Measurements from ENCODE around the gene MYMK. TPM values are rescaled to one million over a fixed set of nuclear protein-coding genes. Genes with fewer than 3 reads are reported as not detected.

Gene MYMK
- polyA plus RNA-seq, 2 donors, result not detected

GRCh38 chr9:133521122-133522072 lies 3.4 kb downstream of the MYMK start:
- Histone ChIP-seq H3K27ac (ENCODE audit: low read depth in 2 of 2, low read length in 1 of 2) (no peak overlapping the region), H3K36me3 (ENCODE audit: control insufficient read depth in 2 of 2, insufficient read depth in 2 of 2, low read length in 1 of 2) (no peaks in the 10 kb centered on the region), H3K27me3 (ENCODE audit: control insufficient read depth in 1 of 2, insufficient read depth in 2 of 2, low read length in 2 of 2) (no peaks in the 10 kb centered on the region), H3K9me3 (ENCODE audit: control insufficient read depth in 2 of 2, insufficient read depth in 1 of 2, low read depth in 1 of 2, low read length in 1 of 2) (no peaks in the 10 kb centered on the region), H3K4me1 (ENCODE audit: control insufficient read depth in 2 of 2, insufficient read depth in 2 of 2, low read length in 1 of 2) (peaks cover 0 to 3% of the 10 kb centered on the region in 2 donors), H3K4me3 (ENCODE audit: low read depth in 1 of 2, low read length in 2 of 2) (no peak overlapping the region)
- 82 to 91% methylated on average over 21 of the region's 21 CpGs for WGBS, 2 donors

GRCh38 chr9:133520121-133520835 lies 4.5 kb downstream of the MYMK start:
- Histone ChIP-seq H3K27me3 (ENCODE audit: control insufficient read depth in 1 of 2, insufficient read depth in 2 of 2, low read length in 2 of 2) (no peaks in the 10 kb centered on the region), H3K4me1 (ENCODE audit: control insufficient read depth in 2 of 2, insufficient read depth in 2 of 2, low read length in 1 of 2) (peaks cover 0 to 3% of the 10 kb centered on the region in 2 donors), H3K36me3 (ENCODE audit: control insufficient read depth in 2 of 2, insufficient read depth in 2 of 2, low read length in 1 of 2) (no peaks in the 10 kb centered on the region), H3K9me3 (ENCODE audit: control insufficient read depth in 2 of 2, insufficient read depth in 1 of 2, low read depth in 1 of 2, low read length in 1 of 2) (no peaks in the 10 kb centered on the region), H3K4me3 (ENCODE audit: low read depth in 1 of 2, low read length in 2 of 2) (no peak overlapping the region), H3K27ac (ENCODE audit: low read depth in 2 of 2, low read length in 1 of 2) (no peak overlapping the region)
- 74 to 81% methylated on average over 24 of the region's 24 CpGs for WGBS, 2 donors

- no peaks in the 10 kb centered on the region for H3K27me3 ChIP-seq (ENCODE audit: control insufficient read depth in 1 of 2, insufficient read depth in 2 of 2, low read length in 2 of 2)
- no peaks in the 10 kb centered on the region for H3K36me3 ChIP-seq (ENCODE audit: control insufficient read depth in 2 of 2, insufficient read depth in 2 of 2, low read length in 1 of 2)
- H3K4me1 ChIP-seq (ENCODE audit: control insufficient read depth in 2 of 2, insufficient read depth in 2 of 2, low read length in 1 of 2), result peaks cover 0 to 3% of the 10 kb centered on the region in 2 donors
- H3K4me3 ChIP-seq (ENCODE audit: low read depth in 1 of 2, low read length in 2 of 2), result no peak overlapping the region
- H3K27ac ChIP-seq (ENCODE audit: low read depth in 2 of 2, low read length in 1 of 2), result no peak overlapping the region
- WGBS, 2 donors, result 43 to 57% methylated on average over 7 of the region's 7 CpGs
- no peaks in the 10 kb centered on the region for H3K9me3 ChIP-seq (ENCODE audit: control insufficient read depth in 2 of 2, insufficient read depth in 1 of 2, low read depth in 1 of 2, low read length in 1 of 2)
Observed at GRCh38 chr9:133519693-133520092, 5.1 kb downstream of the MYMK start.

- Histone ChIP-seq H3K9me3 (ENCODE audit: control insufficient read depth in 2 of 2, insufficient read depth in 1 of 2, low read depth in 1 of 2, low read length in 1 of 2) (no peaks in the 10 kb centered on the region), H3K36me3 (ENCODE audit: control insufficient read depth in 2 of 2, insufficient read depth in 2 of 2, low read length in 1 of 2) (no peaks in the 10 kb centered on the region), H3K27ac (ENCODE audit: low read depth in 2 of 2, low read length in 1 of 2) (no peak overlapping the region), H3K4me1 (ENCODE audit: control insufficient read depth in 2 of 2, insufficient read depth in 2 of 2, low read length in 1 of 2) (peaks cover 0 to 5% of the 10 kb centered on the region in 2 donors), H3K27me3 (ENCODE audit: control insufficient read depth in 1 of 2, insufficient read depth in 2 of 2, low read length in 2 of 2) (no peaks in the 10 kb centered on the region), H3K4me3 (ENCODE audit: low read depth in 1 of 2, low read length in 2 of 2) (no peak overlapping the region)
- WGBS, 2 donors, result 90 to 91% methylated on average over 27 of the region's 27 CpGs
Observed at GRCh38 chr9:133518706-133519449, 5.9 kb downstream of the MYMK start.

- Histone ChIP-seq H3K27ac (ENCODE audit: low read depth in 2 of 2, low read length in 1 of 2) (no peak overlapping the region), H3K27me3 (ENCODE audit: control insufficient read depth in 1 of 2, insufficient read depth in 2 of 2, low read length in 2 of 2) (no peaks in the 10 kb centered on the region), H3K9me3 (ENCODE audit: control insufficient read depth in 2 of 2, insufficient read depth in 1 of 2, low read depth in 1 of 2, low read length in 1 of 2) (no peaks in the 10 kb centered on the region), H3K36me3 (ENCODE audit: control insufficient read depth in 2 of 2, insufficient read depth in 2 of 2, low read length in 1 of 2) (no peaks in the 10 kb centered on the region), H3K4me3 (ENCODE audit: low read depth in 1 of 2, low read length in 2 of 2) (no peak overlapping the region), H3K4me1 (ENCODE audit: control insufficient read depth in 2 of 2, insufficient read depth in 2 of 2, low read length in 1 of 2) (peaks cover 0 to 5% of the 10 kb centered on the region in 2 donors)
- 85 to 90% methylated on average over 5 of the region's 5 CpGs for WGBS, 2 donors
Observed at GRCh38 chr9:133518200-133518599, 6.6 kb downstream of the MYMK start.

GRCh38 chr9:133517711-133518110 lies 7.0 kb downstream of the MYMK start:
- no peaks in the 10 kb centered on the region for H3K36me3 ChIP-seq (ENCODE audit: control insufficient read depth in 2 of 2, insufficient read depth in 2 of 2, low read length in 1 of 2)
- no peaks in the 10 kb centered on the region for H3K9me3 ChIP-seq (ENCODE audit: control insufficient read depth in 2 of 2, insufficient read depth in 1 of 2, low read depth in 1 of 2, low read length in 1 of 2)
- H3K4me3 ChIP-seq (ENCODE audit: low read depth in 1 of 2, low read length in 2 of 2), result no peak overlapping the region
- WGBS, 2 donors, result 74 to 81% methylated on average over 8 of the region's 8 CpGs
- no peak overlapping the region for H3K27ac ChIP-seq (ENCODE audit: low read depth in 2 of 2, low read length in 1 of 2)
- H3K4me1 ChIP-seq (ENCODE audit: control insufficient read depth in 2 of 2, insufficient read depth in 2 of 2, low read length in 1 of 2), result peaks cover 0 to 5% of the 10 kb centered on the region in 2 donors
- no peaks in the 10 kb centered on the region for H3K27me3 ChIP-seq (ENCODE audit: control insufficient read depth in 1 of 2, insufficient read depth in 2 of 2, low read length in 2 of 2)

- Histone ChIP-seq H3K4me1 (ENCODE audit: control insufficient read depth in 2 of 2, insufficient read depth in 2 of 2, low read length in 1 of 2) (peaks cover 0 to 8% of the 10 kb centered on the region in 2 donors), H3K36me3 (ENCODE audit: control insufficient read depth in 2 of 2, insufficient read depth in 2 of 2, low read length in 1 of 2) (no peaks in the 10 kb centered on the region), H3K27me3 (ENCODE audit: control insufficient read depth in 1 of 2, insufficient read depth in 2 of 2, low read length in 2 of 2) (no peaks in the 10 kb centered on the region), H3K4me3 (ENCODE audit: low read depth in 1 of 2, low read length in 2 of 2) (no peak overlapping the region), H3K27ac (ENCODE audit: low read depth in 2 of 2, low read length in 1 of 2) (no peak overlapping the region), H3K9me3 (ENCODE audit: control insufficient read depth in 2 of 2, insufficient read depth in 1 of 2, low read depth in 1 of 2, low read length in 1 of 2) (no peaks in the 10 kb centered on the region)
- WGBS, 2 donors, result 77 to 81% methylated on average over 9 of the region's 9 CpGs
Observed at GRCh38 chr9:133516961-133517350, 7.8 kb downstream of the MYMK start.

GRCh38 chr9:133516256-133516960 lies 8.4 kb downstream of the MYMK start:
- Histone ChIP-seq H3K4me3 (ENCODE audit: low read depth in 1 of 2, low read length in 2 of 2) (no peak overlapping the region), H3K9me3 (ENCODE audit: control insufficient read depth in 2 of 2, insufficient read depth in 1 of 2, low read depth in 1 of 2, low read length in 1 of 2) (no peaks in the 10 kb centered on the region), H3K36me3 (ENCODE audit: control insufficient read depth in 2 of 2, insufficient read depth in 2 of 2, low read length in 1 of 2) (no peaks in the 10 kb centered on the region), H3K27ac (ENCODE audit: low read depth in 2 of 2, low read length in 1 of 2) (no peak overlapping the region), H3K27me3 (ENCODE audit: control insufficient read depth in 1 of 2, insufficient read depth in 2 of 2, low read length in 2 of 2) (no peaks in the 10 kb centered on the region), H3K4me1 (ENCODE audit: control insufficient read depth in 2 of 2, insufficient read depth in 2 of 2, low read length in 1 of 2) (peaks cover 0 to 8% of the 10 kb centered on the region in 2 donors)
- WGBS, 2 donors, result 71 to 75% methylated on average over 11 of the region's 11 CpGs

All from esophagus (tissue), 2 donors.